Mesodermal cell (in vitro differentiated cells): Measurements from ENCODE around the gene CREG1.
"Not testable (repeated sequence)": the region's sequence is repeated elsewhere in the genome, so short reads cannot be mapped to it uniquely, and the experiment has no call there.

Source experiments
- H3K27ac ChIP-seq: 2 replicates; pipeline ENCODE4 v1.7.0; 2013; ENCODE audit warnings: mild to moderate bottlenecking, low read depth, low read length, moderate library complexity; ENCODE audit not compliant: severe bottlenecking
- H3K36me3 ChIP-seq: 2 replicates; pipeline ENCODE4 v1.7.1; 2013; ENCODE audit warnings: mild to moderate bottlenecking, low read length, moderate library complexity; ENCODE audit not compliant: control insufficient read depth, insufficient read depth
- H3K4me1 ChIP-seq: one replicate; pipeline ENCODE4 v1.7.1; 2013; ENCODE audit warnings: mild to moderate bottlenecking, low read length; ENCODE audit not compliant: insufficient read depth, control insufficient read depth, poor library complexity, severe bottlenecking
- H3K4me3 ChIP-seq: 2 replicates; pipeline ENCODE4 v1.7.0; 2013; ENCODE audit warnings: low read length, control low read depth, mild to moderate bottlenecking; ENCODE audit not compliant: insufficient read depth, poor library complexity, severe bottlenecking; ENCODE audit errors: extremely low read depth
- H3K9me3 ChIP-seq: 2 replicates; pipeline ENCODE4 v1.7.1; 2013; ENCODE audit warnings: mild to moderate bottlenecking, low read length, moderate library complexity; ENCODE audit not compliant: control insufficient read depth
- WGBS, 2 experiments: methylation state at CpG; one replicate each; pipeline ENCODE4 v1.1.5; 2013; ENCODE audit warnings: missing lambda C conversion rate in 2 of 2; ENCODE audit not compliant: insufficient coverage in 2 of 2; 5-methylcytosine and 5-hydroxymethylcytosine counted together

The CREG1 gene

DNA sequence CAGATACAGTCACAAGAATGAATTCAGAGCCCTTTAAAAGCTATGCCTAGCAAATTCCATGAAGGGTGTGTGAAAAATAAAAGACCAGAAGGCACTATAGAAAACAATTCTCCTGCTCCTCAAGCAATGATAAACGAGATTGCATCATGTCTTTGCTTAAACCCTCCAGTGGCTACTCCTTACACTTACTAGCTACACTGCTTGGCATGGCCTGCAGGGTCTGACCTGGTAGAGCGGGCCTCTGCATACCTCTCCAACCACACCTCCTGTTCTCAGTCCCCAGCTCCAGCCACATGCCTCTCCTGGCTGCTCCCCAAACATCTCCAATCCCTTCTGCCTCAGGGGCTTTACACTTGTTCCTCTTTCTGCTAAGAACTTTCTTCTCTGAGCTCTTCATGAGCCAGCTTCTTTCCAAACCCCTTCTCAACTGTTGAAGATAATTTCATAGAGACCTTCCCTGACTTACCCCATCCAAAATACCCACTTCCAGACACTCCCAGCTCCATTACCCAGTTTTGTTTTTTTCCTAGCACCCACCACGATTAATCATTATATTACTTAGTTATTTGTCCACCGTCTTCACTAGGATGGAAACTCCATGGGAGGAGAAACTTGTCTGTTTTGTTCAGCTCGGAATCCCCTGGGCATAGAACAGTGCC lies 11.2 kb upstream of the CREG1 start:
- no peaks in the 10 kb centered on the region for H3K36me3 ChIP-seq
- no peak overlapping the region for H3K4me3 ChIP-seq
- no peaks in the 10 kb centered on the region for H3K9me3 ChIP-seq
- H3K4me1 ChIP-seq, result peaks cover 4% of the 10 kb centered on the region
- no peak overlapping the region for H3K27ac ChIP-seq
- 88 to 92% methylated on average over 3 to 5 of the region's 5 CpGs for WGBS, 2 experiments

DNA sequence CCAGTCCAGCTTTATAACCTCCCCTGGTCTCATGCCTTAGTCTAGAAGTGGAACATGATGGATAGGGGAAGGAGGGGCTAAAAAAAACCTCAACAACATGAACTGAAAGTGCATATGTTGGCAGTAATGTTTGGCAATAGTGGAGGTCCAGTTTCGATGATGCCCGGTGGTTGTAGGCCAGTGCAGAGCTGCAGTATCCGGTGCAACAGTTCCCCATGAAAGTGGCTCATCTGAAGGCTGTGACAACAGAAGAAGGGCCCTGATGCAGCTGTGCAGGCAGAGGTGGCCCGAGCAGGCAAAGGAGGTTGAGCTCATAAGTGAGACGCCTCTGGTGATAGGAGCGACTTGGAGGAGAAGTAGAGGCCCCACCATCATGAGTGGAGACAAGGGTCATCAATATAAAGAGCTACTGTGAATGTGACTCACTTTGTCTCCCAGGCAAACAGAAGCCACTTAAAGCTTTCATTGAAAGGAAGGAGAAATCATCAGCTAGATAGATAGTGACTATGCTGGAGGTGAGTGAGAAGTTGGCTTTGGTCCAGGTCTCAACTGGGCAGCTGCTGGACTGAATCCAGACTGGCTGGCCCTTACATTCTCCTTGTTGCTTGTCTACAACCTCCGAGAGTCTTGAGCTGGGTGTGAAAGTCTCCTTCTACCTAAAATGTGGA lies 10.2 kb upstream of the CREG1 start:
- Histone ChIP-seq H3K36me3 (no peaks in the 10 kb centered on the region), H3K4me1 (peaks cover 4% of the 10 kb centered on the region), H3K9me3 (no peaks in the 10 kb centered on the region), H3K27ac (no peak overlapping the region), H3K4me3 (no peak overlapping the region)
- whole genome bisulfite sequencing, 2 experiments, result 78 to 80% methylated on average over 6 of the region's 7 CpGs

DNA sequence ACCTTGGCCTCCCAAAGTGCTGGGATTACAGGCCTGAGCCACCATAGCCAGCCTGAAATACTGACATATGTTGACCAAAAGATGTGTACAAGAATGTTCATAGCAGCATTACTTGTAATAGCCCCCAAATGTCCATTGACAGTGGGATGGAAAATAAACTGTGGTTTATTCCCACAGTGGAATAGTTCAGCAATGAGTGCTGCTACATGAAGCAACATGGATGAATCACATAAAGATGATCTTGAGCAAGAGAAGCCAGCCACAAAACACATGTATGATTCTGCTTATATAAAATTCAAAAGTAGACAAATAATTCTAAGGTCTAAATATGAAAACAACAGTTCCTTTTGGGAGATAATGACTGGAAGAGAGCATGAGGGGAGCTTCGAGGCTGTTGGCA lies 9.1 kb upstream of the CREG1 start:
- Histone ChIP-seq H3K4me1 (peaks cover 4% of the 10 kb centered on the region), H3K4me3 (no peak overlapping the region), H3K9me3 (no peaks in the 10 kb centered on the region), H3K36me3 (no peaks in the 10 kb centered on the region), H3K27ac (no peak overlapping the region)
- WGBS, 2 experiments, result no CpG with 5 or more reads among the region's 1 CpG

DNA sequence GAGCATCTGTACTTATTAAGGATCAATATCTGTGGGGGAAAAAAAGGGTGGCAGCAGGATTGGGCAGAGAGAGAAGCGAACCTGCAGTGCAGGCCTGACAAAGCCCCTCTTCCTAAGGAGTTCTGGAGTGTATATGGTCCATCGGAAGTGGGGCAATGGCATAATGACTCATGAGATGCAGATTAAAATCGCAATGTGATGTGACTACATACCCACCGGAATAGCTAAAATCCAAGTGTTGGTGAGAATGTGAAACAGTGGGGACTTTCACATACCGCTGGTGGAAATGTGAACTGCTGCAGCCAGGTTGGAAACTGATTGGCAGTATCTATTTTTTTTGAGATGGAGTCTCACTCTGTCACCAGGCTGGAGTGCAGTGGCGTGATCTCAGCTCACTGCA lies 8.2 kb upstream of the CREG1 start:
- H3K4me3 ChIP-seq, result no peak overlapping the region
- 94 to 98% methylated on average over 5 of the region's 6 CpGs for WGBS, 2 experiments
- H3K36me3 ChIP-seq, result no peaks in the 10 kb centered on the region
- no peak overlapping the region for H3K27ac ChIP-seq
- no peaks in the 10 kb centered on the region for H3K9me3 ChIP-seq
- no peaks in the 10 kb centered on the region for H3K4me1 ChIP-seq

DNA sequence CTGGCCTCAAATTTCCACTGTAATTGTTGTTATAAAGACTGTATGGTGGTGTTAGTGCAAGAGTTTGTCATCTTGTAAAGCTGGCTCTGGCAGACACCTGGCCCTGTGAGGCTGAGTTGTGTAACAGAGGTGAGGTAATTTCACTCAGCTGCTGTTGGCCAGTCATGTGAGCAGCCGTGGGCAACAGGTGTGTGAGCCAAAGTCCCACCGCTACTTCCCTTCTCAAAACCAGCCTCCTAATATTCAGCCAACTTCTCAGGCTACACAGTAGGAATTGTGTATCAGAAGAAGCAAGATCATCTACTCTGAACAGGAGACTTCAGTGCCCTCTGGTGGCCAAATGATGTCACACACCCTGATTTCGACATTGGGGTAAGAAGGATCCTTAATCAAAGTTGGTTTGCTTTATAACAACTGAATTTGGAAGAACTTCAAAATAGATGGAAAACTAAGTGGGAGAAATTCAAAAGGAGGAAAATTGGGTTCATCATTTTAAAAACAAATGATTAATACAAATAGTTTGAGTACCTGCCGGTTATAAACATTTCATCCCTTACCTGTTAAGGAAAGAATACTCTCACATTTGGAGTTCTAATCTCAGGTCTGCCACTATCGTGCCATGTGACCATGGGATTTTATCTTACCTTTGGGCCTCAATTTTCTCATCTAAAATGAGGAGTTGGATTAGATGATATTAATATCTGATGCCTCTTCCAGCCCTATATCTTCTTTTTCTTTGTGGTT lies 2.6 kb upstream of the CREG1 start:
- Histone ChIP-seq H3K4me3 (no peak overlapping the region), H3K4me1 (peaks cover 5% of the 10 kb centered on the region), H3K9me3 (no peaks in the 10 kb centered on the region), H3K27ac (no peak overlapping the region), H3K36me3 (no peaks in the 10 kb centered on the region)
- no CpG with 5 or more reads among the region's 5 CpGs for WGBS, 2 experiments

DNA sequence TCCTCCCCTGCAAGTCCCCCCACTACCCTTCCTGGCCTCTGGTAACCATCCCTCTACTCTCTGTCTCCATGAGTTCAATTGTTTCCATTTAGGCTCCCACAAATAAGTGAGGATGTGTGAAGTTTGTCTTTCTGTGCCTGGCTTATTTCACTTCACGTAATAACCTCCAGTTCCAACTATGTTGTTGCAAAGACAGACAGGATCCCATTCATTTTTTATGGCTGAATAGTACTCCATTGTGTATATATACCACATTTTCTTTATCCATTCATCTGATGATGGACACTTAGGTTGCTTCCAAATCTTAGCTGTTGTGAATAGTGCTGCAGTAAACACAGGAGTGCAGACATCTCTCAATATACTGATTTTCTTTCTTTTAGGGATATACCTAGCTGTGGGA lies 1.5 kb upstream of the CREG1 start:
- not testable (repeated sequence) for H3K9me3 ChIP-seq, H3K27ac ChIP-seq, H3K36me3 ChIP-seq, H3K4me3 ChIP-seq, H3K4me1 ChIP-seq
- 100% methylated on average over 1 of the region's 1 CpG; no CpG with 5 or more reads in 1 of the 2 experiments for WGBS, 2 experiments

DNA sequence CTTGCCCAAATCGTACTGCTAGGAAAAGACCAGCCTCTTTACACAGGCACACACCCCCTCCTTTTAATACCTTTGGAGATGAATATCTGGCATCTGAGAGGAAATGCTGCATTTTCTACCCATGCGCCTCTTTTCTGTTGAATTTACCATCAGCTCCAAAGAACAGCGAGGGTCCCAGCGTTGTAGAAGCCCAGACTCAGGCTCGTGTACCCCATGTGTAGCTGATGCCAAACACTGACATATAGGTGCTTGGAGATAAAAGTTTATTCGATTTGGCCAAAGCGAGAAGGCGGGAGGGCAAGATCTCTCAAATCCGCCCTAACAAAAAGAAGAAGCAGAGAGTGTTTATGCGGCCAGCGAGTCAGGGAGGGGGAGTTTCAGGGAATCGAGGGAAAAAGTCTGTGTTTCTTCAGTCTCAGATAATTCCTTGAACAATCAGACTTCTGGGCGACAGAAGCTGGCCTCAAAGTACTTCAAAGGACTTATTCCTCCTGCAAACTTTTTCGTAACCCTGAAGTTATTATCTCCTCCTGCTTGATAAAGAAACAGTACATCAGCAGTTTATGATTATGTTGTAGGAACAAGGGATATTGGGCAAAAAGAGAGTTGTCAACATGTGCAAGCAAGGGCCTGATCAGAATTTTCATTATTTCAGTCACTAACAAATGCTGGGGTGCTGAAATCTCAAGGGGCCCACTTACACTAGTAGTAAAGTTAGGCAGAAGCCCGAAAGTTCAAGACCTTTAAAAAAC lies 642 bp upstream of the CREG1 start:
- no peaks in the 10 kb centered on the region for H3K36me3 ChIP-seq
- peak overlapping the region; percentile 85 for H3K27ac ChIP-seq
- 6 to 14% methylated on average over 8 to 9 of the region's 15 CpGs for WGBS, 2 experiments
- peak overlapping the region; percentile 64 for H3K4me3 ChIP-seq
- H3K9me3 ChIP-seq, result no peaks in the 10 kb centered on the region
- peaks cover 5% of the 10 kb centered on the region for H3K4me1 ChIP-seq

DNA sequence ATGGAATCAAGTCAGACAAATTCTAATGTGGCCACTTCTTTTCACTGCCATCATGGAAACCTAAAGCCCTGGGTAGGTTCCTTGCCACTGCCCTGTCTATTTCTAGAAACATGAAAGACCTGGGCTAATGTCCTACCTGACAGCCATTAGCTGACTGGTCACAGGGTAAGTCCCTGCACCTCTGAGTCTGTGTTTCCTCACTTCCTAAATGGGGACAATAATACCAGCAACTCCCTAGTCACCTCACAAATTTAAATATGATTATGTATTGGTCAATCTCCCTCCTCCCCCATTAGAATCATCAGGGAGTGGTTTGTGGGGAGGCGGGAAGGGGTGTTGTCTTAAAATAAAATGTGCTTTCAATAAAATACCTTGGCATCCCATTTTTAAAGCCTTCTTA lies 2.2 kb downstream of the CREG1 start:
- WGBS, 2 experiments, result no CpG with 5 or more reads among the region's 1 CpG
- H3K4me3 ChIP-seq, result no peak overlapping the region
- peaks cover 5% of the 10 kb centered on the region for H3K36me3 ChIP-seq
- H3K4me1 ChIP-seq, result peaks cover 5% of the 10 kb centered on the region
- no peaks in the 10 kb centered on the region for H3K9me3 ChIP-seq
- H3K27ac ChIP-seq, result no peak overlapping the region

DNA sequence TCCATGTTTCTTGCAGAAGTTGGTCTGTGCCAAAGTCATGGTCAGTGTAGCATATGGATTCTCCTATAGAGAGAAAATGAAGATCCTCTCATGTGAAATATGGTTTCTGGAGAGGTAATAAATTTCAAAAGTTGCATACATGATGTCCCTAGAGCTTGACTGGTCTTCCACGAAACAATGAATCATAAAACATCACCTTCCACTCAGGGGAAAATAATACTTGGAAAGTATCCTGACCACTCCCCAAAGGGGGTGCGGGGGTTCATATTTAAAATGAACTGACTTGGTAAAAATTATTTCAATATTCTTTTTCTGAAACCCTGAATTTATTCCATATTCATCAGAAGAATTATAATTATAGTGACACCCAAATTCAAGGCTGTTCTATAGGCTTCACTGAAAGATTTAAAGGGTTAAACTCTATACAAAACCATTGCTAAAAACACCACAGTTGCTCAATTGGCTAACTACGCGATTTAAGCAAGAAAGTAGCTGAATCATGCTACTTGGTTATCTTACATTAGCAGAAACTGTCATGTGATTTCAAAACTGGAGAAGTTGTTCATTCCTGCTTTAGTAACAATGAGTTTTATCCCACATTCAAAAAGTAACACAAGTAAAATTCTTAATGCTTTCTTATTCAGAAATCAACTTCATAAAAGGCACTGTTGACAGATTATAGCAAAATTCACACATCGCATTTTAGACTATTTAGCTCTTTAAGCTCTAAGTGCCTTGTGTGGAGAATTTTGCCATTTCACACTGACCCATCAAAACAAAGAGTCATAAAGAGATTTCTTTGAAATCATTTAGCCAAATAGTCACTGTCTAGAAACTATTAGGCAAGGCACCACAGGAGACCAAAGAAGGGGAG lies 5.3 kb downstream of the CREG1 start:
- Histone ChIP-seq H3K9me3 (no peaks in the 10 kb centered on the region), H3K36me3 (peaks cover 25% of the 10 kb centered on the region), H3K27ac (no peak overlapping the region), H3K4me3 (no peak overlapping the region), H3K4me1 (no peaks in the 10 kb centered on the region)
- WGBS, 2 experiments, result 100% methylated on average over 1 to 3 of the region's 5 CpGs

DNA sequence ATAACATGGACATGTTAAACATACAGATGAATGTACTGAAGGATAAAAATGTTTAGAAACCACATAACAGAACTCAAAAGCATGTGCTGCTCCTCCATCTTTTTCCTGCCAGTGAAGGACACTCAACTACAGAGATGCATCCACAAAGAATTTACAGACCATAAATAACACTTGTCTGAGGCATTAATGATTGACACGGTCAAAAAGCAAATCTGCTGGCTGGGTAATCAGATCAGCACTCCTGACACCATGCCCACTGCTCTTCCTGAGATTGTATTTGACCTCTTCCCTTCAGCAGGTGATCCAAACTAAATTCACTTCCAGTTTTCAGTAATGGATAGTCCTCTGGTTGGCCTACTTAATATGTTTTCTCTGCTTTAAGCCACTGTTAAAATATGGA lies 6.6 kb downstream of the CREG1 start:
- Histone ChIP-seq H3K4me1 (no peaks in the 10 kb centered on the region), H3K4me3 (no peak overlapping the region), H3K9me3 (no peaks in the 10 kb centered on the region), H3K36me3 (peaks cover 26% of the 10 kb centered on the region), H3K27ac (no peak overlapping the region)
- WGBS, 2 experiments, result 78 to 100% methylated on average over 1 of the region's 1 CpG
